ENCODE results near the gene STARD6.
"Not testable (repeated sequence)": the region's sequence is repeated elsewhere in the genome, so short reads cannot be mapped to it uniquely, and the experiment has no call there.

Gene STARD6

GRCh38 chr18:54335638-54336173, 22.0 kb downstream of the STARD6 start:
- no peak for DNase-seq

GRCh38 chr18:54330768-54331548, 26.7 kb downstream of the STARD6 start:
- no peak for DNase-seq

GRCh38 chr18:54329787-54330186, 27.9 kb downstream of the STARD6 start:
- DNase-seq: no peak

GRCh38 chr18:54327818-54328217, 29.8 kb downstream of the STARD6 start:
- DNase-seq: no peak

- no peak for DNase-seq
Observed at GRCh38 chr18:54323970-54324369, 33.7 kb downstream of the STARD6 start.

GRCh38 chr18:54323561-54323960, 34.1 kb downstream of the STARD6 start:
- no peak for DNase-seq

GRCh38 chr18:54316071-54316820, 41.4 kb downstream of the STARD6 start:
- no peak for DNase-seq

GRCh38 chr18:54309564-54309963, 48.1 kb downstream of the STARD6 start:
- DNase-seq: not testable (repeated sequence)

GRCh38 chr18:54303408-54303807, 54.2 kb downstream of the STARD6 start:
- DNase-seq: no peak

- not testable (repeated sequence) for DNase-seq
Observed at GRCh38 chr18:54298991-54299390, 58.7 kb downstream of the STARD6 start.

GRCh38 chr18:54296062-54296461, 61.6 kb downstream of the STARD6 start:
- no peak for DNase-seq

GRCh38 chr18:54294274-54294673, 63.4 kb downstream of the STARD6 start:
- no peak for DNase-seq

- DNase-seq: peak; percentile 78
Observed at GRCh38 chr18:54284981-54285785, 72.5 kb downstream of the STARD6 start.

GRCh38 chr18:54284535-54284934, 73.1 kb downstream of the STARD6 start:
- peak; percentile 18 for DNase-seq

- no peak for DNase-seq
Observed at GRCh38 chr18:54280220-54280569, 77.5 kb downstream of the STARD6 start.

- no peak for DNase-seq
Observed at GRCh38 chr18:54279477-54280219, 78.0 kb downstream of the STARD6 start.

GRCh38 chr18:54278615-54279014, 79.0 kb downstream of the STARD6 start:
- no peak for DNase-seq

GRCh38 chr18:54277899-54278298, 79.8 kb downstream of the STARD6 start:
- no peak for DNase-seq

Measured in stimulated activated CD4-positive, alpha-beta T cell treated with anti-CD3 and anti-CD28 coated beads, Interleukin-4, amount 100 ng/mL, for 24 hours (primary cell).